Iris pigment epithelial cell (primary cell): ENCODE measurements around the gene C9orf85.
"Not testable (repeated sequence)": the region's sequence is repeated elsewhere in the genome, so short reads cannot be mapped to it uniquely, and the experiment has no call there.

Experiments
- DNase-seq: peaks from one replicate; pipeline ENCODE4 v3.0.0-alpha.2; 2011; ENCODE audit warnings: low read depth

Gene C9orf85

GRCh38 chr9:71911061-71911907, at the start of gene C9orf85, which contains the start of gene ABHD17B:
Gene C9orf85, plus strand, starts transcription at chr9:71911639. Its CDS starts 96 bp downstream, at chr9:71911735.
Gene ABHD17B, minus strand, starts transcription at chr9:71911193. Its CDS starts 36,113 bp downstream, at chr9:71875080.
- peak; percentile 99 for DNase-seq

- peak; percentile 65 for DNase-seq
These were observed 47.8 kb upstream of the C9orf85 start for GRCh38 chr9:71863631-71864030.

- no peak for DNase-seq
These were observed 36.1 kb upstream of the C9orf85 start for GRCh38 chr9:71875345-71875744.

- no peak for DNase-seq
These were observed 35.3 kb upstream of the C9orf85 start for GRCh38 chr9:71876106-71876505.

GRCh38 chr9:71876829-71877228, 34.6 kb upstream of the C9orf85 start:
- no peak for DNase-seq

GRCh38 chr9:71878327-71879274, 32.8 kb upstream of the C9orf85 start:
- no peak for DNase-seq

GRCh38 chr9:71879644-71880174, 31.7 kb upstream of the C9orf85 start:
- no peak for DNase-seq

GRCh38 chr9:71884005-71884404, 27.4 kb upstream of the C9orf85 start:
- no peak for DNase-seq

- DNase-seq, result no peak
These were observed 26.0 kb upstream of the C9orf85 start for GRCh38 chr9:71885467-71885866.

- DNase-seq, result no peak
These were observed 25.4 kb upstream of the C9orf85 start for GRCh38 chr9:71886015-71886414.

GRCh38 chr9:71886541-71886940, 24.9 kb upstream of the C9orf85 start:
- DNase-seq, result no peak

- DNase-seq, result no peak
These were observed 24.1 kb upstream of the C9orf85 start for GRCh38 chr9:71887362-71887761.

GRCh38 chr9:71890042-71890679, 21.3 kb upstream of the C9orf85 start:
- no peak for DNase-seq

- no peak for DNase-seq
These were observed 19.8 kb upstream of the C9orf85 start for GRCh38 chr9:71891557-71892189.

- DNase-seq, result peak; percentile 74
These were observed 16.3 kb upstream of the C9orf85 start for GRCh38 chr9:71895117-71895516.

GRCh38 chr9:71895955-71896354, 15.5 kb upstream of the C9orf85 start:
- DNase-seq, result no peak

- DNase-seq, result no peak
These were observed 14.7 kb upstream of the C9orf85 start for GRCh38 chr9:71896761-71897160.

- DNase-seq, result no peak
These were observed 13.9 kb upstream of the C9orf85 start for GRCh38 chr9:71897577-71897976.

GRCh38 chr9:71898756-71899155, 12.7 kb upstream of the C9orf85 start:
- DNase-seq, result not testable (repeated sequence)

GRCh38 chr9:71901695-71902597, 9.5 kb upstream of the C9orf85 start:
- DNase-seq, result no peak
